Glomerular endothelial cell (primary cell): Measurements from ENCODE around the gene DMRT1. TPM values are rescaled to one million over a fixed set of nuclear protein-coding genes. Genes with fewer than 3 reads are reported as not detected.

ENCODE experiments used
- DNase-seq: peaks from one replicate; pipeline ENCODE4 v3.0.0-alpha.2; 2011; ENCODE audit warnings: low read depth, low spot score; ENCODE audit errors: extremely low read depth
- total RNA-seq: library from RNA; depleted of rRNA; stranded (reverse); fragments of >200 nt; gene quantifications from 2 replicates; pipeline ENCODE4 v1.2.3, GENCODE V29; 2015

The DMRT1 gene
- total RNA-seq, 1 donor from 2014 or later: not detected

GRCh38 chr9:917730-918129 lies 76.2 kb downstream of the DMRT1 start:
- DNase-seq: no peak

- no peak for DNase-seq
These were observed 79.4 kb downstream of the DMRT1 start for GRCh38 chr9:920927-921326.

GRCh38 chr9:922171-922570 lies 80.7 kb downstream of the DMRT1 start:
- no peak for DNase-seq

DNA sequence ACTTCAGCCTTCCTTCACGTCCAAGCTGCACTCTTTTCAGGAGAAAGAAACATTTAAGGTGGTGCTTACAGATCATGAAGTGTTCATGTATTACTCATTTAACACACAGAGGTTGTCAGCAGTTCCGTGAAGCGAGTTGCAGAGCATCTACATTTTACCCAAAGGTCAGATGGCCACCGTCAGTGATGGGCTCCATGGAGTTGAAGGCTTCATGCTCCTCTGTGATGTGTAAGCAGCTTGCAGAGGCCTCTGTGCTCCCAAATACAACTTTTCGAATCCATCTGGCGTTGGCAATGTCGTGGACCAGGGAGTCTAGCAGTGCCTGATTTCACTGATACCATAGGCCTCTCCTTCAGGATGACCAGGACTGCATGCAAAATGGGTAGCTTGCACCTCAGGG lies 81.2 kb downstream of the DMRT1 start:
- no peak for DNase-seq

GRCh38 chr9:926976-927375 lies 85.5 kb downstream of the DMRT1 start:
- DNase-seq: no peak

GRCh38 chr9:928363-929042 lies 87.0 kb downstream of the DMRT1 start:
- no peak for DNase-seq

- no peak for DNase-seq
These were observed 88.2 kb downstream of the DMRT1 start for GRCh38 chr9:929719-930118.

DNA sequence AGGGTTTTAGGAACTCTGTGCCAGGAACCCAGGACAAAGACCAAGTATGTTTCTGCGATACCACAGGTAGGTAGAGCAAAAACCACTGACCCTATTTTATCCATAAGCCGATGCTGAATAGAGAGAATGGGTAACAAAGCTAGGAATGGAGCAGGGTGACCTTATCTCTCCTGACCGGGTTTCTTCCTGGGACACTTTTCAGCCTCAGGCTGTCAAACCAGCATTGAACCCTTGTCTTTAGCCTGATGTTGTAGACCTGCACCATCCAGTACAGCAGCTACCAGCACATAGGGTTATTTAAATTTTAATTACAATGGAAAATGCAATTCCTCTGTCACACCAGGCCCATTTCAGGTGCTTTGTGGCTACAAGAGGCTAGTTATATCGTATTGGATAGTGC lies 91.9 kb downstream of the DMRT1 start:
- no peak for DNase-seq

DNA sequence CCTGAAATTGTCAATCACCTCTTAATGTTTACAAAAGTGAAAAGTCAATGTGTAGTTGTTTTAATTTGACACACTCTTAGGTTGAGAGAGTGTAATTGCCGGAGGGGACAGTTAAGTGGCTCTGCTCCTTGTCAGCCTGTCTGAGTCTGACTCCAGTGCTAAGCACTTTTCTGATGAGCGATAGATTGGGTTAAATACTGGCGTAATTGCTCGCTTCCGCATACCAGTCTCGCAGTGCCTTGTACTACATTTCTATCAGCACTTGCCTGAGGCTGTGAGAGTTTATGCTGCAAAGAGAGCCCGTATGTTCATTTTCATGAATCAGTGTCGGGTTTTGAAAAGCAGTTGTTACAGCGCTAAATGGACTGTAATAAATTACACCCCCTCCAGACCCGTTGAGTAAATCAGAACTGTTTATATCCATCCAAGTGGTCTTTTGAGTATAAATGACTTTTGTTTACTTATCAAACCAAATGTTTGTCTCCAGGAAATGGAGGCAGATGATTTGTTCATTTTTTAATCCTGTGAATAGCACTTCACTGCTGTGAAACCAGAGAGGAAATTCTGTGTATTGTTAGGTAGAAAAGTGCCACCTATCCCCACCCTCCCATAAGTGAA lies 94.0 kb downstream of the DMRT1 start:
- no peak for DNase-seq

DNA sequence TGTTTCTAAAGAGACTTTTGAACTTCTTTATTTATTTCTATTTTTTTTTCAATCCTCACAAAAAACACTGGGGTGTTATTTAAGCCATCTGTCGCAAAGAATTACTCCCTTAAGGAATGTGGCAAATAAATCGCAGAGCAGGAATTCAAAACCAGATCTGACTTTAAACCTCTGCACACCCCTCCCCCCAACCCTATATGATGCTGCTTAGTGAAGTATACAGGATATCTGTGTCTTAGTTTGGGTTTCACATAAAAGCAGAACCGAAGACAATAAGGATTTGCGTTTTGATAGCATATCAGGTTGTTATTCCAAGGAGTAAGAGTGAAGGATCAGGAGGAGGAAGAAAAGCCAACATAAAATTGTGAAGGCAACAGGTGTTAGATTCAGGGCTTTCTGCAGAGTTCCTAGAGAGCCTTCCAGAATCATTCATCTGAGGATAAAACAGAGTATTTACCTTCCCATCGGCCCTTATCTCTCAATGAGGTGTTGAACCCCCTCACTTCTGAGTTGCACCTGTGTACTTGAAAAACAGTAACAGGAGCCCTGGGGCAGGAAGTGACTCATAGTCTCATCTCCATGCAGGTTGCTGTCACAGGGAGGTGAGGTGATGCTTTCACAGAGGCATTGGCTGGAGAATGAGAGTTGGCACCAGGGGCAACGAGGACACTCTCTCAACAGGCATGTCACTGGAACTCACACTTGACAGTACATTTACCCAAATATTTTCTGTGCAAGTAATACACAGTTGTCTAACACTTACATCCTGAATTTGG lies 101.5 kb downstream of the DMRT1 start:
- no peak for DNase-seq

DNA sequence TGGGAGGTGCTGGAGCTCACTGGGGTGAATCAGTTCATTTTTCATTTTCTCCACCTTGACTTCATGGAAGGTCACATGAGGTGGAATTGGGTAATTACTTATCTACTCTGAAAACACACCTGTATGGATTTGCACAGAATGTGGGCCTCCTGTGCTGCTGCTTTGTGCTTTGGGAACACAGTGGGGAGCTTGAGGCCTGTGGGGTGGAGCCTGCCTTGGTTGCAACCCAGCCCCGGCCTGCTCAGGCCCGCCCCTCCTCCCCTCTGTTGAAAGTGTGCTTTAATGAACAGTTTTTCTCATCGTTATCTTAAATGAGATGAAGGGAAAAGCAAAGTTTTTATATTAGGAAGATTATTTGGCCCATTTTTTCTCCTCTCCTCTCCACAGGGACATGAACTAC lies 106.5 kb downstream of the DMRT1 start:
- DNase-seq: no peak

GRCh38 chr9:948497-948896 lies 107.0 kb downstream of the DMRT1 start:
- no peak for DNase-seq

DNA sequence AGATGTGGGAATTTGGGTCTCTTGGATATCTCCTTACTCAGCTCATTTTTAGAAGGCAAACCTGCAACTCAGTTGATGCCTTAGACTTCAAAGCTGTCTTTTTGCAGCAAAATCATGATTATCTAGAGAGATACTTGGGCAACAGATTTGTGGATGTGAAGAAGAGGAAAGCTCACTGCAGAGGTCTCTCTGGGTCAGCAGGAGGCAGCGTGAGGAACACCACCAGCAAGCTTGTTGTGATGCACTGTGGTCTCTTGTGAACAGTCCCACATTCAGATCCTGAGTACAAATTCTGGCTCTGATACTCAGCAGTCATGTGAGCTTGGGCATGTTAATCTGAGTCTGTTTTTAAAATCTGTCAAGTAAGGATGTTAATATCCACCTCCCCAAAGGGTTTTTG lies 108.6 kb downstream of the DMRT1 start:
- DNase-seq: no peak

GRCh38 chr9:952546-952945 lies 111.0 kb downstream of the DMRT1 start:
- DNase-seq: no peak

DNA sequence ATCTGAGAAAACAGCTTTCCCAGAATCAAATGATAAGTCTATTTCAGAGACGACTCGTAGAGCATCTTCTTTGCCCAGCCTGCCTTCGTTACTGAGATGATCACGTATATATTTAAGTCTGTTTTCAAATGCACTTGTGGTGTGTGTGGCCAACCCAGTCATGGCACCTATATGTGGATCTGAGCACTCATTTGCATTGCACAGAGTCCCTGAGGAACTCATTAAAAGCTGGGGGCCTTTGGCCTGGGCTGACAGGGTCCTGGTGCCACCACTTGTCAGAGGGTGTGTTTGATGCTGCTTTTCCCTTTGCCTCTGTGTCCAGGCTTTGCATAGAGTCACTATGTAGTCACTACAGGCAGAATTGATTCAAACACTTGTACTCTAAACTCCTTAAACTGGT lies 117.6 kb downstream of the DMRT1 start:
- DNase-seq: no peak

DNA sequence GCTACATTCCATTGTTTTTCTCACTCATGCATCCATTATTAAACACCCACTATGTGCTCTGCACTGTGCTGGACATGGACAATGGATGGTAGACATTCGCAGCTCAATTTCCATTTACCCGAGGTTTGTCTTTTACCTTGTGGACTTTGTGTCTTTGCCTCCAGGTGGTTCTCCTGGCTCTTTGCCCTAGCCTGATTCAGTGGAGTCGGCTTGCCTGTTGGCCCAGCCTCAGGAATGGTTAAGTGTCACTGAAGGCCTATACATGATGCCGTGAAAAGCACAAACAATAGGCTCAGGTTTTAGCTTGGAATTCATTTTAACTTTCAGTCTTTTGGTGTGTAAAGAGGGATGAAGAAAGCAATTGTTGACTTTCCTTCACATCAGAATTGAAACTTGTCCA lies 118.4 kb downstream of the DMRT1 start:
- no peak for DNase-seq

- no peak for DNase-seq
These were observed 120.5 kb downstream of the DMRT1 start for GRCh38 chr9:962023-962422.

GRCh38 chr9:965497-965896 lies 124.0 kb downstream of the DMRT1 start:
- no peak for DNase-seq

DNA sequence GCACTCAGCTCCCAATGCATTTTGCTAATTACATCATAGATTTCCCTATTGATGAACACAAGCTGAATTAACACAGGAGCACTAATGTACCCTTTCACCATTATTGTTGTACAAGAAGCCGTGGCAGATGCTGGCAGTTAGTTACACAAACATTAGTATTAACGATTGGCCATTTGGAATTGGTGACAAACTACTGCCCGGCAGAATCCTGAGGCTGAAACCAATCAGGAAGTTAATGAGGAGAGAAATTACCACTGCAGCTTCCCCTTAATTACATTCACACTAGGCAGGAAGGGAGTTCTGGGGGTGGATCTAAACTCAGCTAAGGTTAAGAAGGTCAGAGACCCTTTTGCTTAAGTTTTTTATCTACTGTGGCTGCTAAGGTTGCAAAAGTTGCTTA lies 125.4 kb downstream of the DMRT1 start:
- no peak for DNase-seq

- DNase-seq: no peak
These were observed 125.9 kb downstream of the DMRT1 start for GRCh38 chr9:967436-967835.

DNA sequence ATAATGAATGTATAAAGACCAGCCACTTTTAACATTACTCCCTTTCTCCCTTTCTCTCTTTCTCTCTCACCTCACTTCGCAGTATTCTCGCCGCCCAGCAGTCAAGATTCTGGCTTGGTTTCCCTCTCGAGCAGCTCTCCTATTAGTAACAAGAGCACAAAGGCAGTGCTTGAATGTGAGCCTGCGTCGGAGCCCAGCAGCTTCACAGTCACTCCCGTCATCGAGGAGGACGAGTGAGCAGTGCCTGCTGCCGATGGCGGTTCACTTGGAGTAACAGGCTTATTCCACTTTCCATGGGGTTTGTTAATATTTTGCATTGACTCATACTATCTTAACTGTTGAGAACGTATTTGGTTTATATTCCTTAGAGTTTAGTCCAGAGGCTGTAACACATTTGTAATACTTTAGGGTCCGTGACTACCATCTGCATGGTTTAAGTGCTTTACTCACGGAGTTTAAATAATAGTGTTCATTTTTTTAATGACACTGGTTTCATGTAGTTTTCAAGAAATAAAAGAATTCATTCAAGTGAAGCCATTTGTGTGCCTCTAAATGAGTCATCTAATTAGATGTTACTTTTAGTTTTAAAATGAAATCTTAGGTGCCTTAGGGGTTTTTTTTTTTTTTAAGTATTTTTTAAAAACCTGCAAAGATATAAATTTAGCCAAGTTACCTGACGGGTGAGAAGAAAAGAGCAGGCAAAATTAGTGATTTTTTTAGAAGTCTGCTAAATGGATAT lies 126.6 kb downstream of the DMRT1 start:
- DNase-seq: no peak
